Mucosa of rectum (tissue), 2 donors: ENCODE measurements around the gene LPIN1.
"Not testable (repeated sequence)": the region's sequence is repeated elsewhere in the genome, so short reads cannot be mapped to it uniquely, and the experiment has no call there.

Experiments used
- H3K27ac ChIP-seq, 2 donors: one replicate each; pipeline ENCODE4 v1.7.0; 2013; ENCODE audit warnings: inconsistent platforms in 2 of 2, low read depth in 2 of 2, low read length in 2 of 2
- H3K27me3 ChIP-seq, 2 donors: one replicate each; pipeline ENCODE4 v1.7.0; 2013; ENCODE audit warnings: low read length in 2 of 2; ENCODE audit not compliant: control insufficient read depth in 2 of 2, insufficient read depth in 2 of 2
- H3K36me3 ChIP-seq, 2 donors: one replicate each; pipeline ENCODE4 v1.7.0; 2013; ENCODE audit warnings: low read length in 2 of 2; ENCODE audit not compliant: control insufficient read depth in 2 of 2, insufficient read depth in 2 of 2
- H3K4me1 ChIP-seq, 2 donors: one replicate each; pipeline ENCODE4 v1.7.0; 2013; ENCODE audit warnings: low read length in 2 of 2, mild to moderate bottlenecking in 1 of 2; ENCODE audit not compliant: control insufficient read depth in 2 of 2, insufficient read depth in 2 of 2
- H3K4me3 ChIP-seq, 2 donors: one replicate each; pipeline ENCODE4 v1.7.0; 2013; ENCODE audit warnings: low read length in 2 of 2
- H3K9ac ChIP-seq, 2 donors: one replicate each; pipeline ENCODE4 v1.7.0; 2013; ENCODE audit warnings: low read length in 2 of 2, low read depth in 1 of 2, mild to moderate bottlenecking in 1 of 2
- H3K9me3 ChIP-seq, 2 donors: one replicate each; pipeline ENCODE4 v1.7.0; 2013; ENCODE audit warnings: low read length in 2 of 2; ENCODE audit not compliant: control insufficient read depth in 2 of 2
- donor health status: healthy.
- donor health status: Normal muscosa, but diverticular disease.

The LPIN1 gene

GRCh38 chr2:11750917-11751316 lies 4.5 kb downstream of the LPIN1 start:
- peaks cover 47 to 56% of the 10 kb centered on the region in 2 donors for H3K4me1 ChIP-seq
- H3K9me3 ChIP-seq = no peaks in the 10 kb centered on the region
- H3K9ac ChIP-seq = peak overlapping the region in 1 of 2 donors; percentile 29

GRCh38 chr2:11752906-11753305 lies 6.5 kb downstream of the LPIN1 start:
- no peak overlapping the region for H3K4me3 ChIP-seq
- H3K4me1 ChIP-seq = peaks cover 33 to 43% of the 10 kb centered on the region in 2 donors
- H3K9ac ChIP-seq = peak overlapping the region in 1 of 2 donors; percentile 48
- peak overlapping the region; percentile 95 to 96 for H3K27ac ChIP-seq
- H3K9me3 ChIP-seq = no peaks in the 10 kb centered on the region
- H3K36me3 ChIP-seq = no peaks in the 10 kb centered on the region
- no peaks in the 10 kb centered on the region for H3K27me3 ChIP-seq

More at GRCh38 chr2:11750917-11751316, 4.5 kb downstream of the LPIN1 start:
- H3K27ac ChIP-seq = peak overlapping the region; percentile 34 to 87
- no peak overlapping the region for H3K4me3 ChIP-seq
- no peaks in the 10 kb centered on the region for H3K27me3 ChIP-seq
- no peaks in the 10 kb centered on the region for H3K36me3 ChIP-seq

DNA sequence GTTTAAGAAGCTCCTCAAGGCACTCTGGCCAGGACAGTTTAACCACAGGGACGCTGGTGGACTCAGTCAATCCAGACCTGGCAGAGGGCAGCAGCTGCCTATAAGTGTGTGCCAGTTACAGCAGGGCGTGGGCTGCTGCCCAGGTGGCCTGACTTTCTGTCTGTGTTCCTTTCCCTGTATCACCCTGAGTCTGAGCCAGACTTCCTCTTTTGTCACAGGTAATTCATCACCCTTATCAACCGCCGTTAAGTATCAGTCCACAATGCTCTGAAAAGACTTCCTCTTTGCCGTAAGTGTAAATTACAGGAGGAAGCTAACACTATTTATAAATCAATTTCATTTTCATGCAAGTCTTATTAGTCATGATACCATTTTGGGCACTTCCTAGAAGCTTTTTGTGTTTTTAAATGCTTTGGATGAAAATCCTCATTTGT lies 7.0 kb downstream of the LPIN1 start:
- Histone ChIP-seq H3K27ac (peak overlapping the region; percentile 95 to 96), H3K9ac (peak overlapping the region; percentile 72 to 84), H3K27me3 (no peaks in the 10 kb centered on the region), H3K4me3 (peak overlapping the region in 1 of 2 donors; percentile 66), H3K36me3 (no peaks in the 10 kb centered on the region), H3K4me1 (peaks cover 27 to 42% of the 10 kb centered on the region in 2 donors), H3K9me3 (no peaks in the 10 kb centered on the region)

DNA sequence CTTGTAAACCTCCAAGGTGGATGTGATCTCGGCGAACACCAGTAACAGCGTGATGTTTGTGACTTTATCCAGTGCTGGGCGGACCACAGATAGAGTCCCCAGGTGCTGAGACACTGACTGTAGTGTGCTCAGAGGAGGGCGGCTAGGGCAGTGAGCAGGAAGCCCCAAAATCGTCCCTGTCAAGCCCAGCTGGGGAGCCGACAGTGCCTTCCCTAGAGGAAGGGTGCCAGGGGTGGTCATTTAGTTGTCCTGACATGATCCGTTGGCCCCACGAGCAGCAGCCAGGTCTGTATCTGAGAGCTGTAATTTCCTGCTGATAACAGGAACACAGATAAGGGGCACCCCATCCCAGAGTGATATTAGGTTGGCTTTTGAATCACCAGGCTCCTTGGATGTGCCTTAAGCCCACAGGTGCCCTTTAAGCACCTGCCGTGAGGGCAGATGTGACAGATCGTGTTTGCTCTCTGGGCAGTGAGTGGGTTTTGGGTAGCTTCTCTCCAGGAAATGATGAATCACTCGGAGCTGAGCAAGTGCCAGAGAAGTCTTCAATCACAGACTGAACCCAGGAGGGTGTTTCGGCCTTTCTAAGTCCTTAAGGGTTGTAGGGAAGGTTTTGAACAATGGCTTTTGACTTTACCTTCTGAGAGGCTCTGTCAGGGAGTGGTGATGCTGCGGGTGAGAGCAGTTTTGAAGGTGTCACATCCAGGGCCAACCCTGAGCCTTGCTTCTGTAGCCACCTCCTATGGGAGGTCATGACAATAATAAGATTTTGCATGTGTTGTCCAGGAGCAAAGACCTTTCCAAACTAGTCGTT lies 7.7 kb downstream of the LPIN1 start:
- peak overlapping the region; percentile 95 to 96 for H3K27ac ChIP-seq
- H3K9me3 ChIP-seq = no peaks in the 10 kb centered on the region
- H3K9ac ChIP-seq = peak overlapping the region; percentile 72 to 84
- no peaks in the 10 kb centered on the region for H3K27me3 ChIP-seq
- no peaks in the 10 kb centered on the region for H3K36me3 ChIP-seq
- peak overlapping the region; percentile 44 to 66 for H3K4me3 ChIP-seq
- peaks cover 25 to 42% of the 10 kb centered on the region in 2 donors for H3K4me1 ChIP-seq

- no peaks in the 10 kb centered on the region for H3K9me3 ChIP-seq
- H3K27me3 ChIP-seq = no peaks in the 10 kb centered on the region
- peak overlapping the region in 1 of 2 donors; percentile 66 for H3K4me3 ChIP-seq
- H3K36me3 ChIP-seq = no peaks in the 10 kb centered on the region
- H3K27ac ChIP-seq = peak overlapping the region; percentile 95 to 96
- peaks cover 23 to 36% of the 10 kb centered on the region in 2 donors for H3K4me1 ChIP-seq
- H3K9ac ChIP-seq = peak overlapping the region; percentile 72 to 84
Measured at GRCh38 chr2:11754700-11755015, 8.2 kb downstream of the LPIN1 start.

- Histone ChIP-seq H3K27me3 (no peaks in the 10 kb centered on the region), H3K9ac (no peak overlapping the region), H3K27ac (no peak overlapping the region), H3K4me3 (no peak overlapping the region), H3K36me3 (no peaks in the 10 kb centered on the region), H3K4me1 (peaks cover 26 to 29% of the 10 kb centered on the region in 2 donors), H3K9me3 (no peaks in the 10 kb centered on the region)
Measured at GRCh38 chr2:11757101-11757500, 10.7 kb downstream of the LPIN1 start.

DNA sequence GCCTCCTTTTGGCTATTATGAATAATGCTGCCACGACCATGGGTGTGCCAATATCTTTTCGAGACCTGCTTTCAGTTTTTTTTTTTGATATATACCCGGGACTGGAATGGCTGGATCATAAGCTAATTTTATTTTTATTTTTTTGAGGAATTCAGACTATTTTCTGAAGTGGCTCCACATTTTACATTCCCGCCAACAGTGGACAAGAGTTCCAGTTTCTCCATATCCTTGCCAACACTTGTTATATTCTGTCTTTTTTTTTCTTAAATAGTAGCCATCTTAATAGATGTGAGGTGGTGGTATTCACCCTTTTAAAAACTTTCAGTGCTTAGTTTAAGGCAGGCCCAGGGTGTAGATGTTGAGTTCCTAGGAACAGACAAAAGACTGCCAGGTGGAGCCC lies 11.8 kb downstream of the LPIN1 start:
- H3K4me1 ChIP-seq = peaks cover 22 to 29% of the 10 kb centered on the region in 2 donors
- no peaks in the 10 kb centered on the region for H3K36me3 ChIP-seq
- no peak overlapping the region for H3K9ac ChIP-seq

DNA sequence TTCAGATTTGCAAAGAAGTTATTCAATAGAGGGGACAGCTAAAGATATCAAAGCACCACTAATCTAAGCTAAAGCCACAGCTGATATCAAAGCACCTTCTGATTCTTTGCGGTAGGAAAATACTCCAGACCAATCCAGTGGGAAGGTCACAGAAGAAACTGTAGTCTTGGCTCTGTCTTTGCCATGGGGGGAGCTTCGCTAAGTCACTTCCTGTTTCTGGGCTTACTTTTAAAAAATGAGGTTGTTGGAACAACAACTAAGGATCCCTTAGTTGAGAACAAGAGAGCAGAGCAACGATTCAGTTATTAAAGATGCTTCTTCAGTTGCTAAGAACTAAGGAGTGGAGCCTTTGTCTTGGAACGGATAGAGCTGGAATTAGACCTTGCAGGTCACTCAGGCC lies 12.2 kb downstream of the LPIN1 start:
- Histone ChIP-seq H3K9me3 (no peaks in the 10 kb centered on the region), H3K36me3 (no peaks in the 10 kb centered on the region), H3K27ac (no peak overlapping the region), H3K4me1 (peaks cover 19 to 25% of the 10 kb centered on the region in 2 donors), H3K27me3 (no peaks in the 10 kb centered on the region), H3K4me3 (no peak overlapping the region), H3K9ac (no peak overlapping the region)

More for the DNA sequence above, 11.8 kb downstream of the LPIN1 start:
- no peaks in the 10 kb centered on the region for H3K27me3 ChIP-seq
- H3K9me3 ChIP-seq = no peaks in the 10 kb centered on the region
- no peak overlapping the region for H3K4me3 ChIP-seq
- H3K27ac ChIP-seq = no peak overlapping the region

- H3K4me3 ChIP-seq, H3K9me3 ChIP-seq, H3K36me3 ChIP-seq, H3K27me3 ChIP-seq, H3K9ac ChIP-seq, H3K27ac ChIP-seq: not testable (repeated sequence)
- peaks cover 14 to 18% of the 10 kb centered on the region in 2 donors for H3K4me1 ChIP-seq
Measured at GRCh38 chr2:11759182-11759975, 12.9 kb downstream of the LPIN1 start.

DNA sequence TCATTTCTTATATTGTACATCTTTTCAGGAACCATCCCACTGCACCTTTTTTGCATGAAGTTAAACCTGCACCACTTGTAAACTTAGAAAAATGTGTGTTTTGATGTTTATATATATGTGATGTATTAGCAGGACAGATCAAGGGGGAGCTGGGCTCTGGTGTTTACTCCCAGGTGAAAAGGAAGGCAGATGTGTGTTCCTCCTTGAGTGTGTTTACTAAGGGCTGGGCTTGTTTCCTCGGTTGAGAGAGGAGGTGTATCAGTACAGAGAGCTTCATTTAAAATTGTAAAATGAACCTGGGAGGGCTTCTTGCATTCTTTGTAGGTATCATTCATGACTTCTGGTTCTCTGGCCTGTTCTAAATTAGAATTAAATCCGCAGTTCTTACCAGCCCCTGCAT lies 14.8 kb downstream of the LPIN1 start:
- Histone ChIP-seq H3K27me3 (no peaks in the 10 kb centered on the region), H3K4me1 (peaks cover 12 to 16% of the 10 kb centered on the region in 2 donors), H3K36me3 (peaks cover 6 to 8% of the 10 kb centered on the region in 2 donors), H3K9ac (no peak overlapping the region), H3K27ac (no peak overlapping the region), H3K4me3 (no peak overlapping the region), H3K9me3 (no peaks in the 10 kb centered on the region)
